ENCODE data around the gene RCC1. TPM values are rescaled to one million over a fixed set of nuclear protein-coding genes. Genes with fewer than 3 reads are reported as not detected.

Gene RCC1
- total and polyA plus RNA-seq, 12 donors, result 12.6 to 24.4 (median 17.2) TPM

Small RNA genes within 50 kb of the gene (small RNA-seq; reads per million reads assigned to genes)
- 0 reads per million in 2 donors for gene RNU6ATAC27P
- 0 reads per million in 2 donors for gene SNORA16A
- 0 reads per million in 2 donors for gene SNORA44
- 0 reads per million in 2 donors for gene SNORA61
- gene SNORA73A, result 0 reads per million in 2 donors
- 6.7 to 23.0 reads per million in 2 donors for gene SNORA73B
- 19,633 to 23,186 reads per million in 2 donors for gene SNORD99

Other genes starting within 250 kb of the RCC1 start
- 10 to 100 TPM in 6 of 9 donors, 1 to 10 TPM in 3; 8.0 to 19.1 (median 11.2) TPM for gene SESN2, start 246.5 kb upstream of the RCC1 start, total RNA-seq
- gene SESN2, start 246.5 kb upstream of the RCC1 start, polyA plus RNA-seq, result 1 to 10 TPM; 2.9 to 5.6 (median 3.2) TPM
- gene MED18, start 177.0 kb upstream of the RCC1 start, total RNA-seq, result 10 to 100 TPM in 8 of 9 donors, 1 to 10 TPM in 1; 9.3 to 26.3 (median 16.4) TPM
- 10 to 100 TPM; 16.7 to 27.2 (median 18.1) TPM for gene MED18, start 177.0 kb upstream of the RCC1 start, polyA plus RNA-seq
- 10 to 100 TPM; 12.0 to 32.8 (median 20.3) TPM for gene PHACTR4, start 136.3 kb upstream of the RCC1 start, total RNA-seq
- gene PHACTR4, start 136.3 kb upstream of the RCC1 start, polyA plus RNA-seq, result 10 to 100 TPM; 14.8 to 44.8 (median 34.0) TPM
- gene TRNAU1AP, start 47.0 kb downstream of the RCC1 start, total RNA-seq, result 10 to 100 TPM in 8 of 9 donors, 1 to 10 TPM in 1; 9.5 to 26.0 (median 18.8) TPM
- 10 to 100 TPM; 18.5 to 29.0 (median 22.9) TPM for gene TRNAU1AP, start 47.0 kb downstream of the RCC1 start, polyA plus RNA-seq
- 1 to 10 TPM in 8 of 9 donors, under 1 TPM in 1; 0.94 to 7.2 (median 3.9) TPM for gene RAB42, start 86.2 kb downstream of the RCC1 start, total RNA-seq
- 1 to 10 TPM in 2 of 3 donors, under 1 TPM in 1; 0.46 to 7.1 (median 1.0) TPM for gene RAB42, start 86.2 kb downstream of the RCC1 start, polyA plus RNA-seq
- gene TAF12, start 137.0 kb downstream of the RCC1 start, total RNA-seq, result 10 to 100 TPM; 12.2 to 26.8 (median 19.2) TPM
- gene TAF12, start 137.0 kb downstream of the RCC1 start, polyA plus RNA-seq, result 10 to 100 TPM; 24.8 to 35.0 (median 28.2) TPM
- not detected for gene RNU11, start 142.6 kb downstream of the RCC1 start, total RNA-seq
- not detected for gene RNU11, start 142.6 kb downstream of the RCC1 start, polyA plus RNA-seq
- gene GMEB1, start 162.7 kb downstream of the RCC1 start, total RNA-seq, result 10 to 100 TPM in 4 of 9 donors, 1 to 10 TPM in 5; 6.3 to 27.0 (median 10.0) TPM
- gene GMEB1, start 162.7 kb downstream of the RCC1 start, polyA plus RNA-seq, result 1 to 10 TPM; 3.6 to 9.0 (median 4.0) TPM
- 10 to 100 TPM; 45.3 to 95.0 (median 69.1) TPM for gene YTHDF2, start 230.9 kb downstream of the RCC1 start, total RNA-seq
- 10 to 100 TPM; 41.0 to 75.6 (median 54.6) TPM for gene YTHDF2, start 230.9 kb downstream of the RCC1 start, polyA plus RNA-seq

All from adrenal gland (tissue), 12 donors.